Smooth muscle cell (in vitro differentiated cells): ENCODE measurements around the gene HDDC3. TPM values are rescaled to one million over a fixed set of nuclear protein-coding genes. Genes with fewer than 3 reads are reported as not detected.
"Not testable (repeated sequence)": the region's sequence is repeated elsewhere in the genome, so short reads cannot be mapped to it uniquely, and the experiment has no call there.

Experiments
- DNase-seq: peaks from one replicate; lab custom pipeline; 2025; ENCODE audit not compliant: unreplicated experiment; lab: John Stamatoyannopoulos, UW
- H2AFZ ChIP-seq: fragments of 200-600 bp; sonication (generic); 2 replicates; pipeline ENCODE4 v1.6.0; 2016; ENCODE audit warnings: antibody characterized with exemption, low read depth, mild to moderate bottlenecking
- H3F3A ChIP-seq: fragments of 200-600 bp; sonication (generic); 2 replicates; pipeline ENCODE4 v1.6.0; 2017; ENCODE audit warnings: antibody characterized with exemption, low read depth
- H3K27ac ChIP-seq: fragments of 200-600 bp; sonication (generic); 2 replicates; pipeline ENCODE4 v1.5.1; 2016; ENCODE audit warnings: low read depth, mild to moderate bottlenecking
- H3K27me3 ChIP-seq: fragments of 200-600 bp; sonication (generic); 2 replicates; pipeline ENCODE4 v1.6.1; 2016; ENCODE audit warnings: low read depth, mild to moderate bottlenecking
- H3K36me3 ChIP-seq: fragments of 200-600 bp; sonication (generic); 2 replicates; pipeline ENCODE4 v1.5.1; 2016; ENCODE audit warnings: low read depth
- H3K4me1 ChIP-seq: fragments of 200-600 bp; sonication (generic); 2 replicates; pipeline ENCODE4 v1.5.1; 2016; ENCODE audit warnings: low read depth
- H3K4me2 ChIP-seq: fragments of 200-600 bp; sonication (generic); 2 replicates; pipeline ENCODE4 v1.6.0; 2016; ENCODE audit warnings: mild to moderate bottlenecking
- H3K4me3 ChIP-seq: fragments of 200-600 bp; sonication (generic); 2 replicates; pipeline ENCODE4 v1.5.1; 2016; ENCODE audit warnings: mild to moderate bottlenecking
- H3K79me2 ChIP-seq: fragments of 200-600 bp; sonication (generic); 2 replicates; pipeline ENCODE4 v1.6.0; 2016; ENCODE audit warnings: low read depth, mild to moderate bottlenecking
- H3K9ac ChIP-seq: fragments of 200-600 bp; sonication (generic); 2 replicates; pipeline ENCODE4 v1.6.0; 2016; ENCODE audit warnings: low read depth
- H3K9me3 ChIP-seq: fragments of 200-600 bp; sonication (generic); replicated peaks from 2 replicates; pipeline ENCODE4 v1.5.1; 2016; ENCODE audit warnings: low read depth
- H4K20me1 ChIP-seq: fragments of 200-600 bp; sonication (generic); 2 replicates; pipeline ENCODE4 v1.6.0; 2016; ENCODE audit warnings: low read depth
- CTCF ChIP-seq: fragments of 200-600 bp; sonication (generic); IDR thresholded peaks from 2 replicates; pipeline ENCODE4 v1.5.1; 2017; ENCODE audit warnings: borderline replicate concordance, mild to moderate bottlenecking, antibody characterized with exemption; ENCODE audit not compliant: insufficient read depth, poor library complexity, severe bottlenecking
- WGBS: methylation state at CpG from one replicate; pipeline ENCODE4 v1.1.7; 2016; ENCODE audit warnings: low lambda C conversion rate; 5-methylcytosine and 5-hydroxymethylcytosine counted together
- polyA plus RNA-seq: library from polyadenylated mRNA; unstranded; fragments of >200 nt; fragmentation: Nextera tagmentation; extraction: Ambion mirVana; gene quantifications from 2 replicates; pipeline ENCODE4 v1.2.1, GENCODE V29; 2016
- total RNA-seq: library from RNA; depleted of rRNA; stranded (reverse); fragments of >200 nt; gene quantifications from 2 replicates; pipeline ENCODE4 v1.2.3, GENCODE V29; 2014

The HDDC3 gene
- total and polyA plus RNA-seq, 2 experiments from 2014 or later = 16.0 to 16.3 TPM

- H3F3A ChIP-seq, H3K4me2 ChIP-seq, H3K4me3 ChIP-seq, H3K27ac ChIP-seq, H3K36me3 ChIP-seq, H3K79me2 ChIP-seq, DNase-seq, H3K27me3 ChIP-seq, H3K4me1 ChIP-seq, H3K9ac ChIP-seq, H3K9me3 ChIP-seq, H4K20me1 ChIP-seq, H2AFZ ChIP-seq: not testable (repeated sequence)
- 93% methylated on average over 10 of the region's 10 CpGs for WGBS
Measured at GRCh38 chr15:90926766-90927165, 5.6 kb downstream of the HDDC3 start.

- H2AFZ ChIP-seq = no peak overlapping the region
- H3K9ac ChIP-seq = no peak overlapping the region
- no peak overlapping the region for H3K4me3 ChIP-seq
- H3K9me3 ChIP-seq = no peaks in the 10 kb centered on the region
- TF ChIP-seq CTCF = no peak
- H3K4me1 ChIP-seq = no peaks in the 10 kb centered on the region
- H3K27me3 ChIP-seq = no peaks in the 10 kb centered on the region
- no peaks in the 10 kb centered on the region for H3K36me3 ChIP-seq
- WGBS = 91% methylated on average over 5 of the region's 5 CpGs
- no peaks in the 10 kb centered on the region for H3K79me2 ChIP-seq
- no peaks in the 10 kb centered on the region for H3F3A ChIP-seq
- H3K27ac ChIP-seq = no peak overlapping the region
- no peak for DNase-seq
- no peak overlapping the region for H3K4me2 ChIP-seq
- H4K20me1 ChIP-seq = no peaks in the 10 kb centered on the region
Measured at GRCh38 chr15:90924375-90924774, 8.0 kb downstream of the HDDC3 start.

GRCh38 chr15:90922712-90923322 lies 9.5 kb downstream of the HDDC3 start:
- H3K4me2 ChIP-seq, H3K9me3 ChIP-seq, H3K4me1 ChIP-seq, H3K9ac ChIP-seq, H3F3A ChIP-seq, DNase-seq, H3K27ac ChIP-seq, H4K20me1 ChIP-seq, H3K36me3 ChIP-seq, H3K79me2 ChIP-seq, H3K27me3 ChIP-seq, H3K4me3 ChIP-seq, H2AFZ ChIP-seq: not testable (repeated sequence)
- WGBS = 95% methylated on average over 7 of the region's 7 CpGs

DNA sequence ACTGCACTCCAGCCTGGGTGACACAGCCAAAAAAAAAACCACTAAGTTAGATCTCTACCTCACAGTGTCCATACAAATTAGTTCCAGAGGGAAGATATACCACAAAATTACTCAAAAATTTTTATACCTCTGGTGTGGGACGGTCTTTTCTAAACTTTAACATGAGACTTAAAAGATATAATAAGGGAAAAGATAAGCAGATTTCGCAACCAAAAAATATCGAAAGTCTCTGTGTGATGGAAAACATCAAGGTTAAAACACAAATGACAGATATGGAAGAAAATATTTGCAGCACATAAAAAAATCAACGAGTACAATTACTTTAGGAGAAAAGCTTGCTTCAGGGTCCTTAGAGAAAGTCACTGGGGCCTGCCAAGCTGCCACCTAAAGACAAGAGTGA lies 10.5 kb downstream of the HDDC3 start:
- Histone ChIP-seq H3K79me2 (no peaks in the 10 kb centered on the region), H3K27ac (no peak overlapping the region), H3K4me1 (no peaks in the 10 kb centered on the region), H3F3A (no peaks in the 10 kb centered on the region), H3K9me3 (no peaks in the 10 kb centered on the region), H3K36me3 (no peaks in the 10 kb centered on the region), H3K27me3 (no peaks in the 10 kb centered on the region), H3K4me3 (no peak overlapping the region), H3K4me2 (no peak overlapping the region), H2AFZ (no peak overlapping the region), H3K9ac (no peak overlapping the region), H4K20me1 (no peaks in the 10 kb centered on the region)
- no peak for TF ChIP-seq CTCF
- 93% methylated on average over 4 of the region's 4 CpGs for WGBS
- DNase-seq = no peak

DNA sequence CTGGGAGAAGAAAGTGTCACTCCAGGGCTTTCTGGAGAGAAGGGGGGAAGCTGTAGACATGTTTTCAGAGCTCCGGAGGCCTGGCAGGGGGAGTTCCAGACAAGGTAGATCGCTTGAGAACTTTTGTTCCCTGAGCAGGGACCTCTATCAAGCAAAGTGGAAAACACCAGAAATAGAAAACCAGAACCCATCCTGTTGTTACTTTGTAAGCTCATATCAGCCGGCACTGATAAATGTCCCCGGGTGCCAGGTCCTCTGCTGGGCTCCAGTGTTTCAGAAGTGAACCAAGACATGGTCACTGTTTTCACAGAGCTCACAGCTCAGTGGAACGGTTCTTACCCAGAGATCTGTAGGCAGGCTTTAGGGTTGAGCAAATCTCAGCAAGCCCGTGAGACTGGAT lies 13.5 kb downstream of the HDDC3 start:
- H3K9me3 ChIP-seq = no peaks in the 10 kb centered on the region

More for the DNA sequence above, 13.5 kb downstream of the HDDC3 start:
- H3K9ac ChIP-seq = no peak overlapping the region
- no peak overlapping the region for H3K27ac ChIP-seq
- H2AFZ ChIP-seq = no peak overlapping the region
- no peak overlapping the region for H3K4me2 ChIP-seq
- no peak for TF ChIP-seq CTCF
- no peaks in the 10 kb centered on the region for H3K36me3 ChIP-seq
- no peaks in the 10 kb centered on the region for H4K20me1 ChIP-seq
- DNase-seq = no peak
- 93% methylated on average over 6 of the region's 6 CpGs for WGBS
- H3K4me3 ChIP-seq = no peak overlapping the region
- H3K79me2 ChIP-seq = no peaks in the 10 kb centered on the region
- no peaks in the 10 kb centered on the region for H3K4me1 ChIP-seq
- H3K27me3 ChIP-seq = no peaks in the 10 kb centered on the region
- H3F3A ChIP-seq = no peaks in the 10 kb centered on the region
